ENCODE results near the gene SLC26A3. TPM values are rescaled to one million over a fixed set of nuclear protein-coding genes. Genes with fewer than 3 reads are reported as not detected.

The SLC26A3 gene
- total and polyA plus RNA-seq, 10 of the 15 experiments (the other 5 are each of a cell fraction or from before 2014, with no cell fraction given): 0.46 TPM; not detected in 9

- ChIA-PET SMC1A (ENCODE audit: uncharacterized antibody, unreplicated experiment) (no interaction called here), RAD21 (ENCODE audit: unreplicated experiment) (no interaction called here), CTCF (no interaction called here), POLR2A (no interaction called here)
- Histone ChIP-seq H2AFZ (ENCODE audit: control insufficient read depth, low read depth, low read length) (no peak overlapping the region), H3K79me2 (ENCODE audit: control insufficient read depth, insufficient read depth, low read length) (no peaks in the 10 kb centered on the region), H3K9ac (ENCODE audit: control insufficient read depth, insufficient read depth, low read length) (no peak overlapping the region), H3K4me2 (ENCODE audit: control insufficient read depth, insufficient read depth) (no peak overlapping the region), H3K27ac (ENCODE audit: control insufficient read depth, insufficient read depth) (no peak overlapping the region), H3K9me3 (replicated peaks; ENCODE audit: control insufficient read depth, insufficient read depth, low read length) (no peaks in the 10 kb centered on the region), H3K4me3 (no peak overlapping the region), H4K20me1 (ENCODE audit: control insufficient read depth, insufficient read depth) (no peaks in the 10 kb centered on the region), H3K27me3 (replicated peaks in 1 of 2; ENCODE audit: control insufficient read depth in 2 of 2, insufficient read depth in 2 of 2, low read length in 1 of 2) (peaks cover 0 to under 1% of the 10 kb centered on the region in 2 experiments; a peak in 3 of 4 replicates), H3K4me1 (ENCODE audit: control insufficient read depth, insufficient read depth, low read length) (no peaks in the 10 kb centered on the region), H3K36me3 (ENCODE audit: control insufficient read depth in 2 of 2, insufficient read depth in 2 of 2, low read length in 1 of 2) (no peaks in the 10 kb centered on the region)
- TF ChIP-seq NR2F1 (conservative IDR thresholded peaks at IDR 0.05) (no peak), CHD1 (IDR thresholded peaks at IDR 0.05; ENCODE audit: low read depth, low read length) (no peak), ZZZ3 (IDR thresholded peaks at IDR 0.05; ENCODE audit: control insufficient read depth, insufficient read length, low read depth) (no peak), POLR2A (IDR thresholded peaks at IDR 0.05; ENCODE audit: low read depth, low read length) (no peak), ATF7 (IDR thresholded peaks at IDR 0.05; ENCODE audit: low read depth) (no peak), HDAC2 (IDR thresholded peaks at IDR 0.05) (no peak), ZNF24 (IDR thresholded peaks at IDR 0.05) (no peak), USF2 (IDR thresholded peaks at IDR 0.05; ENCODE audit: borderline replicate concordance, low read depth, low read length) (no peak), ZBTB40 (IDR thresholded peaks at IDR 0.05; ENCODE audit: borderline replicate concordance) (no peak), SIX5 (IDR thresholded peaks at IDR 0.05; ENCODE audit: low read depth, low read length, severe bottlenecking) (no peak)
- in situ Hi-C loops (cut with MboI) (no loop called here), intact Hi-C loops (cut with micrococcal nuclease; ENCODE audit: unreplicated experiment) (no loop called here)
- ATAC-seq (no peak), DNase-seq (ENCODE audit: low read depth, low spot score) (no peak), FAIRE-seq (no peak)
- WGBS (ENCODE audit: insufficient coverage, insufficient replicate concordance, low lambda C conversion rate, missing lambda C conversion rate): 12% methylated on average over 7 of the region's 7 CpGs
- no TSS peak for BruUV-seq (replicated peaks)
Observed at GRCh38 chr7:107833684-107834106, 30.7 kb upstream of the SLC26A3 start.

All from GM12878 (cell line).